A172 (cell line): ENCODE measurements around the gene MYO7A. TPM values are rescaled to one million over a fixed set of nuclear protein-coding genes. Genes with fewer than 3 reads are reported as not detected.

Experiments used
- DNase-seq: peaks from one replicate; pipeline ENCODE4 v3.0.0-alpha.2; 2015; ENCODE audit warnings: low spot score
- total RNA-seq: library from RNA; depleted of rRNA; stranded (reverse); fragments of >200 nt; shearing (Covaris generic); gene quantifications from 2 replicates; pipeline ENCODE4 v1.2.3, GENCODE V29; 2014

The MYO7A gene
- total RNA-seq, 1 experiment from 2014 or later: not detected

DNA sequence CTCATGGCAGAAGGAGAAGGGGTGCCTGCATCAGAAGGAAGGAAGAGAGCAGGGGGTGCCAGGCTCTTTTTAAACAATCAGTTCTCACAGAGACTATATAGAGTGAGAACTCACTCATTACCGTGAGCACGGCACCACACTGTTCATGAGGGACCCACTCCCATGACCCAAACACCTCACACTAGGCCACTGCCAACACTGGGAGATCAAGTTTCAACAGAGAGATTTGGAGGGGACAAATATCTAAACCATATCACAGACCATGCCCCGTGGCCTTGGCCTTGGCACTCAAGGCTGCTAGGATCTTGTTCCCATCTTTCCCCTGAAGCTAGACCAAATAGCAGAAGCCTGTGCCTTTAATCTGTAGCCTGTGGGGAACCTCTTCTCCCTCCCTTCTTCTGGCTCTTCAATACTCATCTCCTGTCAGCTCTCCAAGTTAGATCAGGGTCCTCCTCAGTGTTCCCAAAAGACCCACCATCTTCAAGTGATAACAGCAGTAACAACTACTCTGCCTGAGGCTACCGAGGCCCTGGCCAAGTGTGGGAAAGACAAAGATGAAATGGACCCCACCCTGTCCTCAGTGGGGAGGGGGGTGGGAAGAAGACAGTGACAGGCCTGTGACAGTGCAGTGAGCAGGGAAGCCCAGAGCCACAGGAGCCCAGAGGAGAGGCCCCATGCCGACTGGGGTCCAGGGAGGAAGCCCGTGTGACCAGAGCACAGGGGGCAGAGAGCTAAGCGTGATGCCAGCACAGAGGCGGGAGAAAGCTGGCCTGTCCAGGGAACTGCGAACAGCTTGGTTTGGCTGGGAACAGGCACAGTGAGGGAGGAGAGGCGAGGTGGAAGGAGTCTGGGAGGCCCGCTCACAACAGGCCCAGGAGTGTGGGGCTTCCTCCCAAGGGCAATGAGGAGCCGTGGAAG lies 72.6 kb downstream of the MYO7A start:
- DNase-seq: no peak

DNA sequence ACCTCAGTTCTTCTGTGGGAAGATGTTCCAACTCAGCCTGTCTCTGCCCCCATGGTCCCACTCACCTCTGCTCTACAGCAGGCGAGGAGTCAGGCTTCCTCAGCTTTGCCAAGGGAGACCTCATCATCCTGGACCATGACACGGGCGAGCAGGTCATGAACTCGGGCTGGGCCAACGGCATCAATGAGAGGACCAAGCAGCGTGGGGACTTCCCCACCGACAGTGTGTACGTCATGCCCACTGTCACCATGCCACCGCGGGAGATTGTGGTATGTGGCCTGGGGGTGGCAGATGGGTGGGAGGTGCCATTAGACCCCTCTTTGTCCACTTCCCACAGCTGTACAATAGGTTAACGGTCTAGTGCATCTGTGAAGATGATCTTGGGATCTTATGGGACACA lies 73.3 kb downstream of the MYO7A start:
- DNase-seq: no peak

DNA sequence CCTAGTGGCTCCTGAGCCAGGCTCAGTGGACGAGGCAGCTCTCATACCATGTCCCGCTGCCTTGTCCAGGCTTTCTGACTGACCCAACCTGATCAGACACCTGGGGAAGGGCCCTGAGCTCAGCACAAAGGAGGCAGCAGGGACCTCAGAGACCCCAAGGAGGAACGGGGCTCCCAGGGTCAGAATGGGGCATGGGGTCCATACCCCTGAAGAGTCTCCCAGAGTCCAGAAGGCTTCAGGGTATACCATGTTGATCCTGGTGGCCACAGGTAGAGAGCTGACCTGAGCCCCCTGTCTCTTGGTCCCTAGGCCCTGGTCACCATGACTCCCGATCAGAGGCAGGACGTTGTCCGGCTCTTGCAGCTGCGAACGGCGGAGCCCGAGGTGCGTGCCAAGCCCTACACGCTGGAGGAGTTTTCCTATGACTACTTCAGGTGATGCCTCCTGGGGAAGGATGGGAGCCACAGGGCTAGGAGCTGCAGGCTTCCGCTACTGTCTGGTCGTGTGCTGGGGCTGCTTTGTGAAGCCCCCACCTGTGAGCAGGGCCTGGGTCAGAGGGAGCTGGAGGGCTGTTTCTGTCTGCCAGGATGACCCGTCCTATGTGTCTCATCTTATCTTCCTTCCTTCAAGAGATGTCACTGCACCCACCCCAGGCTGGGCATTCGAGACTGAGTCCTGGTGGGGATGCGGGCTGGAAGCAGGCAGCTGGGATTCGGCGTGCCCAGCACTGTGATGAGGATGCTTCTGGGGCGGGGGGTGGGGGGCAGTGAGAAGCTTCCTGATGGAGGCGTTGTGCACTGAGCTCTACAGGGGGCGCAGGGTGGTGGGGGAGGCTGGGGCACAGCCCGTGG lies 74.2 kb downstream of the MYO7A start:
- DNase-seq: no peak

DNA sequence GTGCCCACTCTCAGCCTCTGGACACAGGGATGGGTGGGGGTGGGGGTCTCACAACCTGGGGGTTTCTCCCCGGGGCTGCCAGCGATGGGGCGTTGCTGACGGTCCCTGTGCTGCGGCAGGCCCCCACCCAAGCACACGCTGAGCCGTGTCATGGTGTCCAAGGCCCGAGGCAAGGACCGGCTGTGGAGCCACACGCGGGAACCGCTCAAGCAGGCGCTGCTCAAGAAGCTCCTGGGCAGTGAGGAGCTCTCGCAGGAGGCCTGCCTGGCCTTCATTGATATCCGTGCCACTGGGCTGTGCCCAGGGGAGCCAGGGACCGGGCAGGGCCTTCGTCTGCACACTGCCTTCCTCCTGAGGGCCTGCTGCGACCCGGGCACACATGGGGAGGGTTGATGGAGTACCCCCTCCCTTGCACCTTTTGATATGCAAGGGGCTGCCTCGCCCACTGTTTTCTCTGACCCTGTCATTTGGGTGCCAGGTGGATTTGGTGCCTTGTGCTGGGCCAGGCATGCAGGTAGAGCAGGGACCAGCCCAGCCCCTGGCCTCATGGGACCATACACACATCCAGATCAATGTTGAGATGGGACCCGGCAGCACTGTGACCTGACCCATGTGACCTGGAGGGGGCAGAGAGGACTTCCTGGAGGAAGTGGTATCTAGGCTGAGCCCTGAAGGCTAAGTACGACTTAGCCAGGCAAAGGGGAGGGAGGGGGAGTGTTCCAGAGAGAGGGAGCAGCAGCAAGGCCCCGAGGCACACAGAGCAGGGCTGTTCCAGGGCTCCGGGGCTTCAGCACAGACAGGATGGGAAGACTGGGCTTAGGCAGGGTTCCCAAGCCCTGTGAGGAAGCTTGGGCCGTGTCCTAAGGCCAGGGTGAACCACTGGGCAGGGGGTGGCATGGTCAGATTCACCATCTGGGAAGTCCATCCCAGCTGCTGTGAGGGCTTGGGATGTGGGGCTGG lies 75.2 kb downstream of the MYO7A start:
- no peak for DNase-seq

DNA sequence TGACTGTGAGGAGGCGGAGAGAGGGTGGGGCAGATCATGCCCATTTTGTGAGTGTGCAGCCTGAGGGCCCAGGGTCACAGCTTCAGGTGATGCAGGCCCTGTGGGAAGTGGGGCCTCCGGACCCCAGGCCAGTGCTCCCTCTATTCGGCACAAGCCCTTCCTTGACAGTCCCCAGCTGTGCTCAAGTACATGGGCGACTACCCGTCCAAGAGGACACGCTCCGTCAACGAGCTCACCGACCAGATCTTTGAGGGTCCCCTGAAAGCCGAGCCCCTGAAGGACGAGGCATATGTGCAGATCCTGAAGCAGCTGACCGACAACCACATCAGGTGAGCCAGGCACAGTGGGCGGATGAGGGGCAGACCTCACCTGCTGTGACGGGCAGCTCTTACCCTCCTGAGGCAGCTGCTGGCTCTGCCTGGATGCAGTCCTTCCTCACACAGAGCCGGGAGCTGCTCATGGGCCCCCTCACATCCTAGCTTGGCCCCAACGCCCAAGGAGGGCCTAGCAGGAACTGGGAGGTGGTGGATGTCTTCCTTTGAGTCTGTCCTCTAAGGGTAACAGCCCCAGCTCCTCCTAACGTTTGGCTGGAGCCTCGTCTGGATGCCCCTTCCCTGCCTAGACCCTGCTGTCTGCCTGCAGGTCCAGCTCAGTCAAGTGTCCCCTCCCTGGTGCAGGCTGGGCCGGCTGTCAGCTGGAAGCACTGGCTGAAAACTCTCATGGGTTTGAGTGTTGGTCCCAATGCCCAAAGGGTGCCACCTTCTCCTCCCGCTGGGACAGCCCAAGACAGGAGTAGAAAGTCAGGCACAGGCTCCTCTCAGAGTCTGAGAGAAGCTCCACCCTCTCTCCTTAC lies 76.1 kb downstream of the MYO7A start:
- no peak for DNase-seq

DNA sequence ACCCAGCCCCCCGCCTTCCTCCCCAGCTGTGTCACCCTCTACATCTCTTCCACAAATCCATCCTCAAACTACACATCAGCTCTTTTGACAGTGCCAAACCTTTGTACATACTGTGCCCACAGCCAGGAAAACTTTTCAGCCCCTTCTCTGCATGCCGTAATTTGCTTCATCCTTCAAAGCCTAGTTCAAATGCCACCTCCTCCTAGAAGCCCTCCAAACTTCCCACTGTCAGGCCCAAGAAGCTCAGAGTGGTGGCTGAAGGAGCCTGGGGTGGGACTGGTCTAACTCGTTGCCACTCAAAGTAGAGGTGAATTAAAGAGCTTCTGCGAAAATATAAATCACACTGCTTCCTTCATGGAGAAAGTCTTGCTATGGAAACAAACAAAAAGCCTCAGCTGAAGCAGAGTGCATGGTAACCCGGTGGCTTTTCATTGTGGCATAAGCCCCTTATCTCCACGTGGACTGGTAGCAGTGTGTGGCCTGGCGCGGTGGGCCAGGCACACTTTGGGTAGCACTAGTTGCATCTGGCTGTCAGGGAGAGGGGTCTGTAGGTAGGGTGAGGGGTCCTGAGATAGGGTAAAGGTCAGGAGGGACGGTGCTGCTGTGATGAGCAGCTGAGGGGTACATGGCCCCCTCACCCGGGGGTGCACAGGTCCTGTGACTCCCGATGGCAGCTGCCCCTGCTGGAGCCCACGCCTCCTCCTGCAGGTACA lies 76.9 kb downstream of the MYO7A start:
- no peak for DNase-seq

DNA sequence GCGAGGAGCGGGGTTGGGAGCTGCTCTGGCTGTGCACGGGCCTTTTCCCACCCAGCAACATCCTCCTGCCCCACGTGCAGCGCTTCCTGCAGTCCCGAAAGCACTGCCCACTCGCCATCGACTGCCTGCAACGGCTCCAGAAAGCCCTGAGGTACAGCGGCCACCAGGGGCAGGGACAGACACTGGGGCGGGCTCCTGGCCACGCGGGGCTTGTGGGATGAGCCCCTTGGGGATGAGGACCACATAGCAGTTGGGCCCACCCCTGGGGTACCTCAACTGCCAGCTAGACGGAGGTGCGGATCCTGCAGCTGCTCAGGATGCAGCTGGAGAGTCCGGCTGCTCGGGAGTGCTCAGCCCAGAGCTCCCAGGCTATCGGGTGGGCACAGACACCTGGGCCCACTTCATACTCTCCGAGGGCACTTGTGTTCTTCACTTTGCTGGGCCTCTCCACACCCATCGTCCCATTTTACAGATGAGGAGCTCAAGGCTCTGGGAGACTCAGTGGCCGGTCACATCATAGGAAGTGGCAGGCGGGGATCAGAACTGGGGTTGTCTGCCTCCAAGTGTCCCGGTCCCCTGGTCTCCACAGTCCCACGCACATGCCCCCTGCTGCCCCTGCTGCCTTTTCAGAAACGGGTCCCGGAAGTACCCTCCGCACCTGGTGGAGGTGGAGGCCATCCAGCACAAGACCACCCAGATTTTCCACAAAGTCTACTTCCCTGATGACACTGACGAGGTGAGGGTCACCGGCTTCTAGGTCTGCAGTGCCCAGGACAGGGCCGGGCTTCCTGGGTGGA lies 77.6 kb downstream of the MYO7A start:
- DNase-seq: no peak

DNA sequence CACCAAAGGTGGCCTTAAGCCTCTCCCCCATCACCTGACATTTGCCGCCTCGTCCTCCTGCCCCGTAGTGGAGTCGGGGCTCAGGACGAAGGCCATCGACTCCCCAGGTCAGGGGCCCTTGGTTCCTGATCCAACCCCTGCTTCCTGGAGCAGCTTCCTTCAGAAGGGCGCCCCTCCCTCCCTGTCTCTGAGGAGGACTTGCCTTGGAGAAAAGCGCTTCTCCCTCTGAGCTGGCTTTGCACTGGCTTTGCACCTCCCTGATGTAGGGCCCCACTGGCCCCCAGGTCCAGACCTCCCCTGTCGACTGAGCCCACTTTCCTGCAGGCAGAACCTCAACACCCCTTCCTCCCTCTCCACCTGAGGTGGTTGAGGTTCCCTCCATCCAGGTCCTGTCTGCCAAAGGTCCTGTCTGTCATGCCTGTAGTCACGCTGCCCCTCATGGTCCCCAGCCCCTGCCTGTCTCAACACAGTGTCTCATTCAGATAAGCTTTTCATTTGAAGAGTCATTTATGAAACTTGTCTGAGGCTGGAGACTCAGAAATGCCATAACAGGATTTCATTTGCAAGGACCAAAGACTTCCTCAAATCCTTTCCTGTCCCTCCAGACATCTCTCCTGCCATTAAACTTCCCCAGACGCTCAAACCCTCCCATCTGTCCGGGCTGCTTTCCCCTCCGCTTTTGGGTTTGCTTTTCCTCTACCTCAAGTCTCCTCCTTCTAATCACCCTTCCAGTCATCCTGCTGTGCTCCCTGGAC lies 78.4 kb downstream of the MYO7A start:
- DNase-seq: no peak

DNA sequence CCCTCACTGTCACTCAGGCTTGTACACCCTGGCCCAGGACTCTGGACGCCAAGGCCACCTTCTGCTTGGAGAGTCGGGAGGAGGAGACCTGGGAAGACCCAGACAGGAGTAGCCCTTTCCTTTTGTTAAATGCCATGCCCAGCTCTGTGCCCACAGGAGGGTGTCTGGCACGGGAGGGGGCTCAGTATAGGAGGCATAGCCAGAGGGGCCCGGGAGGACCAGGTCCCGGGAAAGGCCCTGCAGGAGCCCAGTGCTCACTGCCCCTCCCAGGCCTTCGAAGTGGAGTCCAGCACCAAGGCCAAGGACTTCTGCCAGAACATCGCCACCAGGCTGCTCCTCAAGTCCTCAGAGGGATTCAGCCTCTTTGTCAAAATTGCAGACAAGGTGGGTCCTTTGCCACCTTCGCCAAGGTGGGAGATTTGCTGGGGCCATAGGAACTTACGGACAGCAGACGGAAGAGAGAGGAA lies 79.0 kb downstream of the MYO7A start:
- DNase-seq: no peak

DNA sequence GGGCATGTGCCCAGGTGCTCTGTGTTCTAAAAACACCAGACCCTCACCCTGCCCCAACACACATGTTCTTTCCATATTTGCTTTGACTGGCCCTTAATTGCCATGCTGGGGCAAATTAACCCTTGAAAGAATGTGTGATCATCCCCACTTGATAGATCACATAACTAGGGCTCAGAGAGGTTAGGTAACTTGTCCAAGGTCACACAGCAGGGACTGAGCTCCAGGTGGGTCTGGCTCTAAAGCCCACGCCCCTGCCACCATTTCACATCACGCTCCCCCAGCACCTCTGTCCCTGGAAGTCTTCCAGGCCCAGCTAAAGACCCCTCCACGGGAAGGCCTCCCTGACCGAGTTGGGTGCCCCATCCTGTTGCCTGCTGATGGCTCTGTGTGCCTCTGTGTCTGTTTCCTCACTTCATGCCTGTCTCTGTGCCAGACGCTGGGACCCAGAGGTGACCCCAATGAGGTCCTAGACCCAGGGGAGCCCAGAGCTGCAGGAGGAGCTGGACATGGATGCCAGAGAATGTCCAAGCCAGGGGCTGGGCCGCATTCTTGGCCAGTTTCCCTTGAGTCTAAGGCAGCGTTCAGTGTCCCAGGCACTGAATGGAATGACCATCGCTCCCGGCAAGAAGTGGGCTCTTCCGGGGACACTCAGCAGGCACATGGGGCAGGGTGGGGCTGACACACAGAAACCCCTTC lies 79.7 kb downstream of the MYO7A start:
- no peak for DNase-seq

DNA sequence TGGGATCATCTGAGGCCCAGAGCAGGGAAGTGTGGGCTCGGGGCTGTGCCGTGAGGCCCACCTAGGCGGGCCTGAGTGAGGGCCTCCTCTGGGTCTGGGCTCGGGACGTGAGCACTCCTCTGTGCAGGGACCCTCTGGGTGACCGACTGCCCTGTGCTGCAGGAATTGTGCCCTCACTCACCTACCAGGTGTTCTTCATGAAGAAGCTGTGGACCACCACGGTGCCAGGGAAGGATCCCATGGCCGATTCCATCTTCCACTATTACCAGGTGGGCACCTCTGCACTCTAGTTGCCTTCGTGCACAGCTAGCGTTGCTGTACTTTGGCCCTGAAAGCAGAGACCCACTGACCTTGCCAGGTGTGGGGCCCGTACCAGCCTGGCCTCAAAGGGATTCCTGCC lies 80.5 kb downstream of the MYO7A start:
- DNase-seq: no peak

DNA sequence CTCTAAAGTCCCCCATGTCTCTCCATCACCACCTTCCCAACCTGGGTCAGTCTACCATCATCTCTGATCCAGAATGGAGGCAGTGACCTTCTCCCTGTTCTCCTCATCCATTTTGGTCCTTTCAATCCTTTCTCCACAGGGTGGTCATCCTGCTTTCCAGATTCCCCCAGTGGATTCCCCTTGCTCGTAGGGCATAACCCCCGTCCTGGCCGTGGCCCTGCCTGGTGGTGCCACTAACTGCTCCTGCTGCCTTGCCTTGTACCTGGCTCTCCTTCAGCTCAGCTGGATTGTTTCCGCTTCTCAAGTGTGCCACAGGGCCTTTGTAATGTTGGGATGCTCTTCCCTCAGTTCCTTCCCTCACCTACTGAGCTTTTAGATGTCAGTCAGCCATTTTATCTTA lies 81.6 kb downstream of the MYO7A start:
- DNase-seq: no peak

DNA sequence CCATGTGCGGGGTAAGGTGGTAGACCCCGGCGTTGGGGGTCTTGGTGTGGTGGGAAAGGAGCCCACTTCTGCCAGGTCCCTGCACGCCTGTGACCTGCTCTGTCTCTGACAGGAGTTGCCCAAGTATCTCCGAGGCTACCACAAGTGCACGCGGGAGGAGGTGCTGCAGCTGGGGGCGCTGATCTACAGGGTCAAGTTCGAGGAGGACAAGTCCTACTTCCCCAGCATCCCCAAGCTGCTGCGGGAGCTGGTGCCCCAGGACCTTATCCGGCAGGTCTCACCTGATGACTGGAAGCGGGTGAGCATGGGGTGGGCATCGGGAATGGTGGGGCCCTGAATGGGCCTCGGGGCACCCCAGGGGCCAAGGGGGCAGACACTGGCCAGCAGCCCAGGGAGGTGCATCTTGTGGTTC lies 83.0 kb downstream of the MYO7A start:
- no peak for DNase-seq

DNA sequence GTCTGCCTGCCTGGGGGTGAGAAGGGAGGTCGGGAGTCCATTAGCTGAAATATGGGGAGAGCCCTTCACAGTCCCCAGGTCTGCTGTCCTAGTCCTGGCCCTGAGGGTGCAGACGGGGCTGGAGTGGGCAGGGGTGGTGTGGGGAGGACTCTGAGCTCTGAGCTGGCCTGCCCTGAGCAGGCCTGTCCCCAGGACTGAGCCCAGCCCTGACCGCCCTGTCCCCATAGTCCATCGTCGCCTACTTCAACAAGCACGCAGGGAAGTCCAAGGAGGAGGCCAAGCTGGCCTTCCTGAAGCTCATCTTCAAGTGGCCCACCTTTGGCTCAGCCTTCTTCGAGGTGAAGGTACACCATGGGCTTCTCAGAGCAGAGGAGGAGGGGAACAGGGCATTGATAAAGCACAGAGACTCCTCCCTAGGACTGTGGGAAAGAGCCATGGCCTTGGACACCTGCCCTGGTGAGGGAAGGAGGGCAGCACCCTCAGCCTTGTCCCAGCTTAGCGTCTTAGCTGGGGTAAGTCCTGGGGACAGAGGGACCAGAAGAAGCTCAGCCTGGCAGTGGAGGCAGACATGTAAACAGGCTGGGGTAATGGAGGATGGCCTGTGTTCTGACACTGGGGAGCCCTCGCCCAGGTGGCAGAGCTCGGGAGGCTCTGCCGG lies 83.7 kb downstream of the MYO7A start:
- no peak for DNase-seq

DNA sequence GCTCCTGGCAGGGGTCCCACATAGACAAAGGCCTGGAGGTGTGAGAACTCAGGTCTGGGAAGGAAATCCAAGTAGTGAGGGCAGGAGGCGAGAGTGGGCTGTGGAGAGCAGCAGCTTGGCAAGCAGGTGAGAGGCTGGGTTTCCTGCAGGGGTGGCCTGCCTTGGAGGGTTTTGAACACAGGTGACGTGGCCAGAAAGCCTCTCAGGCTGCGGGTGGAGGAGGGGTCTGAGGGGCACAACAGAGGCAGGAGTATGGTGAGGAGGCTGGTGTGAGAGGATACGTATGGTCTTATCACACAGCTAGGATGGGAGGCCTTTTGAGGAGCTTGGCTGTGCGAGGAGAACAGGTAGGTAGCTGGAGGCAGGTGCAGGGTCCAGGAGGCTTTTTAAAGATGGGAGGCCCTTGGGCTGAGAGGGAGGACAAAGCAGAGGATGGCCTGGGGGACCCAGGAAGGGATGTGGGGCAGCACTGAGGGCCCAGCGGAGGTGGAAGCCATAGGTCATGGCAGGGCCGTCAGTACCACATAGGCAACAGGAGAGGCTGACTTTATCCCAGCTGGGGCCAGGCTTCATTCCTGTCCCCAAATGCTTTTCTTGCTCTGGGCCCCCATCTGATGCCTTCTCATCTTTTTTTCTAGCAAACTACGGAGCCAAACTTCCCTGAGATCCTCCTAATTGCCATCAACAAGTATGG lies 84.4 kb downstream of the MYO7A start:
- DNase-seq: no peak

DNA sequence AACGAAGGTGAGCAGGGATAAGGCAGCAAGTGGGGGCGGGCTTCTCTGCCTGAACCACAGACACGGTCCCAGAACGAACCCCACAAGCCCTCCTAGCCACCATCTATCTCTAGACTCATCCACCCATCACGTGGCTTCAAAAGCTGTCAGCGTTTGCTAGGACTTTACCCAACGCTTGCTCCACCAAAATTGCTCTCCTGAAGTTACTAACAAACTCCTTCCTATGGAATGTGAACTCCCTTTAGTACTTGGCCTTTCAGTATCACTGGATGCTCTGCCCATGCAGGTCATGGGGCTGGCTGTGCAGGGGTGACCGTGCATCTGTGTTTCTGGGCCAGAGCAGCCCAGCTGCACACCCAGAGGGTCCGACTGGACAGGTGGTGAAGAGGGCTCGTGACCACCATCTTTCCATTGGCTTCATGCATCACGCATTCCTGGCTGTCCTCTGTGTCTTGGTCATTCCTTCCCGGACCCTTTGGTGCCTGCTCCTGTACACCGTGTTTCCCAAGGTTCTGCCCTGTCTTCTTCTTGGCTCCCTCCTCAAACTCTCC lies 85.1 kb downstream of the MYO7A start:
- no peak for DNase-seq
